GM12874 (cell line): Measurements from ENCODE around the gene RPS3.

Experiments
- CTCF ChIP-seq: IDR thresholded peaks from 2 replicates; pipeline ENCODE4 v1.5.1; 2011; ENCODE audit warnings: low read depth, mild to moderate bottlenecking, control low read depth, low read length, moderate library complexity; ENCODE audit not compliant: insufficient read depth

The RPS3 gene

GRCh38 chr11:75437966-75438659 lies 38.8 kb downstream of the RPS3 start:
- TF ChIP-seq CTCF, result no peak

- TF ChIP-seq CTCF, result no peak
Observed at GRCh38 chr11:75439026-75439425, 39.7 kb downstream of the RPS3 start.

GRCh38 chr11:75439495-75440120 lies 40.3 kb downstream of the RPS3 start:
- no peak for TF ChIP-seq CTCF

GRCh38 chr11:75440960-75441803 lies 41.9 kb downstream of the RPS3 start:
- no peak for TF ChIP-seq CTCF

- TF ChIP-seq CTCF, result no peak
Observed at GRCh38 chr11:75441804-75442132, 42.5 kb downstream of the RPS3 start.

GRCh38 chr11:75442161-75442885 lies 43.0 kb downstream of the RPS3 start:
- no peak for TF ChIP-seq CTCF

- no peak for TF ChIP-seq CTCF
Observed at GRCh38 chr11:75443043-75443442, 43.7 kb downstream of the RPS3 start.
